B cell (primary cell): ENCODE measurements around the gene RIPK1. TPM values are rescaled to one million over a fixed set of nuclear protein-coding genes. Genes with fewer than 3 reads are reported as not detected.

ENCODE experiments used
- ATAC-seq: fragments of 200-7000 bp; cut with Tn5 transposase; one replicate; pipeline ENCODE4 v1.10.0; 2021; ENCODE audit warnings: low read depth, mild to moderate bottlenecking, moderate number of reproducible peaks, moderate library complexity
- CTCF ChIA-PET: fragments of 350-600 bp; sonication (Branson Sonifier 250); formaldehyde crosslinking; loops from one replicate; lab custom pipeline; 2021; ENCODE audit warnings: antibody characterized with exemption, inconsistent platforms; lab: Charles Lee
- POLR2A ChIA-PET: fragments of 350-600 bp; sonication (Branson Sonifier 250); formaldehyde crosslinking; loops from one replicate; lab custom pipeline; 2021; ENCODE audit warnings: antibody characterized with exemption; lab: Charles Lee
- DNase-seq: peaks from one replicate; pipeline ENCODE4 v3.0.0; 2013
- H2AFZ ChIP-seq: 2 replicates; pipeline ENCODE4 v1.6.1; 2012; ENCODE audit warnings: mild to moderate bottlenecking, low read depth, low read length; ENCODE audit not compliant: insufficient read depth, poor library complexity, severe bottlenecking
- H3K27ac ChIP-seq, 2 donors: 1 replicate in 1 of 2; 2 replicates in 1 of 2; pipeline ENCODE4 v1.5.1; 2012 to 2013; ENCODE audit warnings: low read length in 2 of 2, mild to moderate bottlenecking in 2 of 2, moderate library complexity in 1 of 2
- H3K27me3 ChIP-seq, 4 experiments: fragments of 200-600 bp in 1 of 4; sonication (generic) in 1 of 4; replicated peaks in 1 of 4; 1 replicate in 2 of 4; 2 replicates in 2 of 4; pipeline versions ENCODE4 v1.6.1 to v1.7.0; 2013 to 2016; ENCODE audit warnings: low read length in 3 of 4, mild to moderate bottlenecking in 2 of 4, mixed read lengths in 1 of 4, moderate library complexity in 1 of 4; ENCODE audit not compliant: insufficient read depth in 4 of 4, control insufficient read depth in 3 of 4; ENCODE audit errors: control extremely low read depth in 1 of 4
- H3K36me3 ChIP-seq, 2 experiments: replicated peaks in 1 of 2; 1 replicate in 1 of 2; 2 replicates in 1 of 2; pipeline versions ENCODE4 v1.6.1 to v1.7.1; 2013; ENCODE audit warnings: low read length in 1 of 2; ENCODE audit not compliant: insufficient read depth in 2 of 2, control insufficient read depth in 1 of 2; ENCODE audit errors: control extremely low read depth in 1 of 2, extremely low read depth in 1 of 2
- H3K4me1 ChIP-seq, 2 donors: fragments of 200-600 bp in 1 of 2; sonication (generic) in 1 of 2; 1 replicate in 1 of 2; 2 replicates in 1 of 2; pipeline versions ENCODE4 v1.5.1 to v1.6.1; 2013 to 2017; ENCODE audit warnings: low read length in 2 of 2; ENCODE audit not compliant: control insufficient read depth in 2 of 2, insufficient read depth in 2 of 2
- H3K4me2 ChIP-seq: replicated peaks from 2 replicates; pipeline ENCODE3; 2012; ENCODE audit warnings: mild to moderate bottlenecking, low read depth, low read length; ENCODE audit not compliant: poor library complexity, severe bottlenecking
- H3K4me3 ChIP-seq, 5 experiments: fragments of 200-600 bp in 1 of 5; sonication (generic) in 1 of 5; 1 replicate in 3 of 5; 2 replicates in 2 of 5; pipeline versions ENCODE4 v1.5.1 to v1.7.0; 2011 to 2016; ENCODE audit warnings: low read length in 4 of 5, mild to moderate bottlenecking in 4 of 5, low read depth in 2 of 5, control low read depth in 1 of 5, moderate library complexity in 1 of 5; ENCODE audit not compliant: insufficient read depth in 1 of 5; ENCODE audit errors: control extremely low read depth in 1 of 5, extremely low read depth in 1 of 5
- H3K79me2 ChIP-seq: fragments of 200-600 bp; sonication (generic); one replicate; pipeline ENCODE4 v1.6.0; 2016; ENCODE audit warnings: low read length; ENCODE audit not compliant: control insufficient read depth, insufficient read depth
- H3K9ac ChIP-seq: fragments of 200-600 bp; sonication (generic); 2 replicates; pipeline ENCODE4 v1.6.1; 2017; ENCODE audit warnings: mild to moderate bottlenecking, low read length, moderate library complexity
- H3K9me3 ChIP-seq, 3 donors: one replicate each; pipeline versions ENCODE4 v1.6.1 to v1.7.1; 2013; ENCODE audit warnings: low read length in 2 of 3; ENCODE audit not compliant: control insufficient read depth in 2 of 3, insufficient read depth in 1 of 3; ENCODE audit errors: control extremely low read depth in 1 of 3
- H4K20me1 ChIP-seq: 2 replicates; pipeline ENCODE4 v1.6.0; 2012; ENCODE audit warnings: mild to moderate bottlenecking, low read length; ENCODE audit not compliant: insufficient read depth, control insufficient read depth, poor library complexity, severe bottlenecking
- H3K27ac Mint-ChIP-seq: one replicate; pipeline ENCODE4 v1.8.0; 2021; ENCODE audit warnings: mixed read lengths
- H3K27me3 Mint-ChIP-seq: one replicate; pipeline ENCODE4 v1.8.0; 2021; ENCODE audit warnings: mixed read lengths
- H3K4me1 Mint-ChIP-seq: one replicate; pipeline ENCODE4 v1.8.0; 2021; ENCODE audit warnings: mixed read lengths
- H3K4me3 Mint-ChIP-seq: one replicate; pipeline ENCODE4 v1.8.0; 2021; ENCODE audit warnings: mixed read lengths
- H3K9me3 Mint-ChIP-seq: one replicate; pipeline ENCODE4 v1.8.0; 2022; ENCODE audit warnings: mixed read lengths; ENCODE audit not compliant: insufficient read depth
- CTCF ChIP-seq: fragments of 200-600 bp; IDR thresholded peaks from one replicate; pipeline ENCODE4 v1.8.0; 2022; ENCODE audit warnings: antibody characterized with exemption, mild to moderate bottlenecking
- EZH2 ChIP-seq: IDR thresholded peaks from 2 replicates; pipeline ENCODE4 v1.6.1; 2012; ENCODE audit warnings: borderline replicate concordance, low read depth, mild to moderate bottlenecking, moderate library complexity, low read length; ENCODE audit not compliant: insufficient read depth, poor library complexity, severe bottlenecking
- WGBS: methylation state at CpG from one replicate; pipeline ENCODE4 v1.1.5; 2013; ENCODE audit warnings: missing lambda C conversion rate; ENCODE audit not compliant: insufficient coverage; 5-methylcytosine and 5-hydroxymethylcytosine counted together
- intact Hi-C: fragments of 100-400 bp; cut with micrococcal nuclease; formaldehyde crosslinking; loops from one replicate; pipeline ENCODE4 v1.10.0; 2022
- polyA plus RNA-seq: library from polyadenylated mRNA; depleted of rRNA; stranded (reverse); fragments of >200 nt; gene quantifications from 2 replicates; pipeline ENCODE4 v1.2.3, GENCODE V29; 2012
- total RNA-seq, 2 donors: library from RNA; stranded (reverse); fragments of 120-200 nt in 1 of 2; gene quantifications; 1 replicate in 1 of 2; 2 replicates in 1 of 2; pipeline versions ENCODE4 v1.2.3 to v1.2.4, GENCODE V29; 2013 to 2022

Gene RIPK1
- total and polyA plus RNA-seq, 2 donors (not counting 1 experiment from before 2014, with no cell fraction given): 7.3 to 26.2 TPM

- Histone ChIP-seq H2AFZ (no peak overlapping the region), H3K79me2 (peaks cover 42% of the 10 kb centered on the region), H3K4me3 (no peak overlapping the region), H3K4me2 (no peak overlapping the region), H3K27me3 (no peaks in the 10 kb centered on the region), H4K20me1 (peaks cover 38% of the 10 kb centered on the region), H3K9me3 (peaks cover 0 to 2% (median 0%) of the 10 kb centered on the region in 3 donors), H3K4me1 (peaks cover 13 to 15% of the 10 kb centered on the region in 2 donors), H3K9ac (no peak overlapping the region), H3K36me3 (peaks cover 7 to 55% of the 10 kb centered on the region in 2 experiments), H3K27ac (no peak overlapping the region)
- intact Hi-C loops: no loop called here
- CTCF ChIA-PET: interaction anchor here (1.2 kb wide), 1 partner anchor 78 kb away, joined by 3 read pairs; the partner anchor contains the start of gene TUBB2A
- no peak overlapping the region for H3K27ac Mint-ChIP-seq
- H3K4me1 Mint-ChIP-seq: peaks cover 21% of the 10 kb centered on the region
- DNase-seq (no peak), ATAC-seq (no peak)
- H3K9me3 Mint-ChIP-seq: no peaks in the 10 kb centered on the region
- TF ChIP-seq CTCF: no peak
- no peak for TF ChIP-seq EZH2
- POLR2A ChIA-PET: interaction anchor here (0.6 kb wide), 1 partner anchor 15 kb away, joined by 14 read pairs; no protein-coding TSS in a partner anchor
- no CpG with 5 or more reads among the region's 1 CpG for WGBS
- H3K4me3 Mint-ChIP-seq: no peak overlapping the region
- H3K27me3 Mint-ChIP-seq: no peaks in the 10 kb centered on the region
Measured at GRCh38 chr6:3079682-3080081, 11.4 kb downstream of the RIPK1 start.

- DNase-seq (no peak), ATAC-seq (no peak)
- H3K4me3 ChIP-seq: no peak overlapping the region
- no peak overlapping the region for H3K9ac ChIP-seq
- TF ChIP-seq CTCF (no peak), EZH2 (no peak)
- H3K9me3 Mint-ChIP-seq: peaks cover 5% of the 10 kb centered on the region
- peaks cover 24% of the 10 kb centered on the region for H3K79me2 ChIP-seq
- 92% methylated on average over 2 of the region's 5 CpGs for WGBS
- no peak overlapping the region for H3K27ac ChIP-seq
- no peak overlapping the region for H2AFZ ChIP-seq
- H3K27ac Mint-ChIP-seq: no peak overlapping the region
- no peaks in the 10 kb centered on the region for H3K27me3 ChIP-seq
- H3K4me2 ChIP-seq: no peak overlapping the region
- intact Hi-C loops: no loop called here
- CTCF ChIA-PET: no interaction called here
- H3K4me1 Mint-ChIP-seq: peaks cover 4% of the 10 kb centered on the region
- peaks cover 16% of the 10 kb centered on the region for H4K20me1 ChIP-seq
- POLR2A ChIA-PET: no interaction called here
- peaks cover 10 to 75% of the 10 kb centered on the region in 2 experiments for H3K36me3 ChIP-seq
- no peak overlapping the region for H3K4me3 Mint-ChIP-seq
- H3K9me3 ChIP-seq: peaks cover 0 to 2% (median 0%) of the 10 kb centered on the region in 3 donors
- no peaks in the 10 kb centered on the region for H3K4me1 ChIP-seq
- no peaks in the 10 kb centered on the region for H3K27me3 Mint-ChIP-seq
Measured at GRCh38 chr6:3081960-3082359, 13.7 kb downstream of the RIPK1 start.
